Peyer's patch (tissue), 4 donors: ENCODE data around the gene EPN1.

ENCODE experiments used
- POLR2A ChIP-seq, 2 donors: fragments of 450-650 bp; IDR thresholded peaks; one replicate each; pipeline ENCODE4 v1.5.1; 2017; ENCODE audit warnings: antibody characterized with exemption in 2 of 2, mild to moderate bottlenecking in 2 of 2, moderate library complexity in 2 of 2
- TF ChIP-seq, protein P1 (sequence below), 6 experiments: fragments of 450-650 bp in 4 of 6; fragments of 200-600 bp in 2 of 6; sonication (generic) in 1 of 6; IDR thresholded peaks; one replicate each; pipeline ENCODE4 v1.5.1; 2017 to 2019; ENCODE audit warnings: antibody characterized with exemption in 6 of 6, mild to moderate bottlenecking in 3 of 6, moderate library complexity in 1 of 6

GRCh38 chr19:55672418-55672817, 2.6 kb upstream of the EPN1 start:
- TF ChIP-seq POLR2A (IDR thresholded peaks at IDR 0.05), result no peak
- TF ChIP-seq, protein P1, sequence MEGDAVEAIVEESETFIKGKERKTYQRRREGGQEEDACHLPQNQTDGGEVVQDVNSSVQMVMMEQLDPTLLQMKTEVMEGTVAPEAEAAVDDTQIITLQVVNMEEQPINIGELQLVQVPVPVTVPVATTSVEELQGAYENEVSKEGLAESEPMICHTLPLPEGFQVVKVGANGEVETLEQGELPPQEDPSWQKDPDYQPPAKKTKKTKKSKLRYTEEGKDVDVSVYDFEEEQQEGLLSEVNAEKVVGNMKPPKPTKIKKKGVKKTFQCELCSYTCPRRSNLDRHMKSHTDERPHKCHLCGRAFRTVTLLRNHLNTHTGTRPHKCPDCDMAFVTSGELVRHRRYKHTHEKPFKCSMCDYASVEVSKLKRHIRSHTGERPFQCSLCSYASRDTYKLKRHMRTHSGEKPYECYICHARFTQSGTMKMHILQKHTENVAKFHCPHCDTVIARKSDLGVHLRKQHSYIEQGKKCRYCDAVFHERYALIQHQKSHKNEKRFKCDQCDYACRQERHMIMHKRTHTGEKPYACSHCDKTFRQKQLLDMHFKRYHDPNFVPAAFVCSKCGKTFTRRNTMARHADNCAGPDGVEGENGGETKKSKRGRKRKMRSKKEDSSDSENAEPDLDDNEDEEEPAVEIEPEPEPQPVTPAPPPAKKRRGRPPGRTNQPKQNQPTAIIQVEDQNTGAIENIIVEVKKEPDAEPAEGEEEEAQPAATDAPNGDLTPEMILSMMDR (IDR thresholded peaks at IDR 0.05), result no peak
